ENCODE measurements around the gene ABI1.

Gene ABI1

DNA sequence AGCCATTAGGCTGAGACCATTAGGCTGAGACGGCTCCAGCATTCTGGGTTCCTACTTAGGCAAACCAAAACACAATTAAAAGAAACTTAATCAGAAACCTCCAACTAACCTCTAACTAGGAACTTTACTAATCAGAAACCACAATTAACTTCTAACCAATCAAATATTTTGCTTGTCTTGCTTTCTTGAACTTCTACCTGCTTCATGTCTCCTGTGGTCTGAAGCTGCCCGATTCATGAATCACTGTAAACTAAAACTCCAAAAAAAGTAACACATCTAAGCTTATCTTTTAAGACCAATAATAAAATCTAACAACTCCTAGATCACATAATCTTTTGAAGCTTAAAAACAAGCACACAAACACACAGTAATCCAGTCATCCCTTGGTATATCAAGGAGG lies 87.1 kb downstream of the ABI1 start:
- TF ChIP-seq CREB1 (IDR thresholded peaks at IDR 0.05; ENCODE audit: low read depth) (no peak), EP300 (IDR thresholded peaks at IDR 0.05; ENCODE audit: borderline replicate concordance) (no peak), ZBTB7A (IDR thresholded peaks at IDR 0.05; ENCODE audit: low read depth) (no peak), FOXM1 (IDR thresholded peaks at IDR 0.05; ENCODE audit: borderline replicate concordance, low read depth) (no peak), YY1 (IDR thresholded peaks at IDR 0.05; ENCODE audit: low read depth) (no peak)
- TF ChIP-seq, protein P1, sequence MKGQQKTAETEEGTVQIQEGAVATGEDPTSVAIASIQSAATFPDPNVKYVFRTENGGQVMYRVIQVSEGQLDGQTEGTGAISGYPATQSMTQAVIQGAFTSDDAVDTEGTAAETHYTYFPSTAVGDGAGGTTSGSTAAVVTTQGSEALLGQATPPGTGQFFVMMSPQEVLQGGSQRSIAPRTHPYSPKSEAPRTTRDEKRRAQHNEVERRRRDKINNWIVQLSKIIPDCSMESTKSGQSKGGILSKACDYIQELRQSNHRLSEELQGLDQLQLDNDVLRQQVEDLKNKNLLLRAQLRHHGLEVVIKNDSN (IDR thresholded peaks at IDR 0.05), result no peak

DNA sequence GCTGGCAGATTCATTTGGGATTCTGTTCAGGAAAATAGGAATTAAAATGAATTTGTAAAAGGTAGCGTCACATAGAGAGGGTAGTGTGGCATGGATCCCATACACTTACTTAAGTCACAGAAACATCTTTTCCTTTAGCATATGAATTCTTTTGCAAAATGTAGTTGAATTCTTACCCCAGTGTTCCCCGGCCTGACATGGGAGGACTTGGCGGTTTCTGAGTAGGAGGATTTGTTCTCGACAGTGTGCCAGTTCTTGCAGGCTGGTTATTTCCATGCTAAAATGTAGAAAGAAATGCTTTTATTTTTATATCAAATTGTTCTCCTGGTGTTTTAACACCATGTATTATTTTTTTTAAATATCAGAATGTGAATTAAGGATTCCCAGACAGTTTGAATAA lies 90.7 kb downstream of the ABI1 start:
- no peak for TF ChIP-seq TCF12 (IDR thresholded peaks at IDR 0.05; ENCODE audit: low read depth)
- TF ChIP-seq, protein P2, sequence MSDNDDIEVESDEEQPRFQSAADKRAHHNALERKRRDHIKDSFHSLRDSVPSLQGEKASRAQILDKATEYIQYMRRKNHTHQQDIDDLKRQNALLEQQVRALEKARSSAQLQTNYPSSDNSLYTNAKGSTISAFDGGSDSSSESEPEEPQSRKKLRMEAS (IDR thresholded peaks at IDR 0.05), result no peak

DNA sequence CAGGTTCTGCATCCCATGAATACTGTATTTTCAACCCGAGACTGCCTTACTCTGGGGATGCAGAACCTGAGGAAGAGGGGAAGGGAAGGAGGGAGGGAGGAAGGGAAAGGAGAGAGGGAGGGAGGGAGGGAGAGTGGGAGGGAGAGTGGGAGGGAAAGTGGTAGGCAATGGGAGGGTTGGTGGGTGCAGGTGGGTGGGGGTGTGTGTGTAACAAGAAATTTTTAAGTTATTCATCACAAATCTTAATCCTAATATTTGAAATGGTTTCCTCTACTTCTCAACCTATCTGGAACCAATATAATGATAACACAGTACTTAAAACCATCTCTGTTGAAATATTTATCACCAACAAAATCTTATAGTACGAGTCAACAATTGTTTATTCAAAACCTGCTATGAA lies 95.2 kb downstream of the ABI1 start:
- TF ChIP-seq, protein P3, sequence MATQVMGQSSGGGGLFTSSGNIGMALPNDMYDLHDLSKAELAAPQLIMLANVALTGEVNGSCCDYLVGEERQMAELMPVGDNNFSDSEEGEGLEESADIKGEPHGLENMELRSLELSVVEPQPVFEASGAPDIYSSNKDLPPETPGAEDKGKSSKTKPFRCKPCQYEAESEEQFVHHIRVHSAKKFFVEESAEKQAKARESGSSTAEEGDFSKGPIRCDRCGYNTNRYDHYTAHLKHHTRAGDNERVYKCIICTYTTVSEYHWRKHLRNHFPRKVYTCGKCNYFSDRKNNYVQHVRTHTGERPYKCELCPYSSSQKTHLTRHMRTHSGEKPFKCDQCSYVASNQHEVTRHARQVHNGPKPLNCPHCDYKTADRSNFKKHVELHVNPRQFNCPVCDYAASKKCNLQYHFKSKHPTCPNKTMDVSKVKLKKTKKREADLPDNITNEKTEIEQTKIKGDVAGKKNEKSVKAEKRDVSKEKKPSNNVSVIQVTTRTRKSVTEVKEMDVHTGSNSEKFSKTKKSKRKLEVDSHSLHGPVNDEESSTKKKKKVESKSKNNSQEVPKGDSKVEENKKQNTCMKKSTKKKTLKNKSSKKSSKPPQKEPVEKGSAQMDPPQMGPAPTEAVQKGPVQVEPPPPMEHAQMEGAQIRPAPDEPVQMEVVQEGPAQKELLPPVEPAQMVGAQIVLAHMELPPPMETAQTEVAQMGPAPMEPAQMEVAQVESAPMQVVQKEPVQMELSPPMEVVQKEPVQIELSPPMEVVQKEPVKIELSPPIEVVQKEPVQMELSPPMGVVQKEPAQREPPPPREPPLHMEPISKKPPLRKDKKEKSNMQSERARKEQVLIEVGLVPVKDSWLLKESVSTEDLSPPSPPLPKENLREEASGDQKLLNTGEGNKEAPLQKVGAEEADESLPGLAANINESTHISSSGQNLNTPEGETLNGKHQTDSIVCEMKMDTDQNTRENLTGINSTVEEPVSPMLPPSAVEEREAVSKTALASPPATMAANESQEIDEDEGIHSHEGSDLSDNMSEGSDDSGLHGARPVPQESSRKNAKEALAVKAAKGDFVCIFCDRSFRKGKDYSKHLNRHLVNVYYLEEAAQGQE (IDR thresholded peaks at IDR 0.05; ENCODE audit: low read depth), result no peak
- TF ChIP-seq CEBPB (IDR thresholded peaks at IDR 0.05) (no peak), TAF1 (IDR thresholded peaks at IDR 0.05; ENCODE audit: low read depth) (no peak), EP300 (IDR thresholded peaks at IDR 0.05; ENCODE audit: borderline replicate concordance) (no peak), EGR1 (IDR thresholded peaks at IDR 0.05) (no peak), RAD21 (IDR thresholded peaks at IDR 0.05; ENCODE audit: low read depth) (no peak), CREB1 (IDR thresholded peaks at IDR 0.05; ENCODE audit: low read depth) (no peak), TCF12 (IDR thresholded peaks at IDR 0.05; ENCODE audit: low read depth) (no peak), TEAD4 (IDR thresholded peaks at IDR 0.05) (no peak), FOXM1 (IDR thresholded peaks at IDR 0.05; ENCODE audit: borderline replicate concordance, low read depth) (no peak), NFIC (IDR thresholded peaks at IDR 0.05) (no peak), YY1 (IDR thresholded peaks at IDR 0.05; ENCODE audit: low read depth) (no peak), ZBTB7A (IDR thresholded peaks at IDR 0.05; ENCODE audit: low read depth) (no peak)
- TF ChIP-seq, protein P2 (IDR thresholded peaks at IDR 0.05), result no peak
- TF ChIP-seq, protein P1 (IDR thresholded peaks at IDR 0.05), result no peak

DNA sequence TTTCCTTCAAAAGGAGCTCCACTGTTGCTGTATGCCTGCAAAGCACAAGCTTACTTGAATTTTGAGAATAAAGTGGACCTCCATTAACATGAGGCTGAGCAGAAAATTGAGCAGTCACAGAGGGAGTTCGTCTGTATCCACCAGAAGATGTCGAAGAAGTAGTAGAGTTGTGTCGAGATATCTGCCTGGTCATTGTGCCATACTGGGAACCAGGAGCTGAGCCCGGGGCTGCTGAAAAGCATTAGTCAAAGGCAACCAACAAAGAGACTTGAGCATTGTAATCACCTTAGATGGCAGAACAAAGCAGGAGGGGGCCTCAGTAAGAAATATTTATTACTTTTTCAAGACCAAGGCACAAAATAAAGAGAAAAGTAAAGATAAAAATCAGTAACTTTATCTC lies 101.8 kb downstream of the ABI1 start:
- TF ChIP-seq, protein P1 (IDR thresholded peaks at IDR 0.05), result no peak
- TF ChIP-seq, protein P3 (IDR thresholded peaks at IDR 0.05; ENCODE audit: low read depth), result no peak
- TF ChIP-seq CREB1 (IDR thresholded peaks at IDR 0.05; ENCODE audit: low read depth), result no peak
- TF ChIP-seq NFIC (IDR thresholded peaks at IDR 0.05), result no peak
- TF ChIP-seq YY1 (IDR thresholded peaks at IDR 0.05; ENCODE audit: low read depth), result no peak
- no peak for TF ChIP-seq RAD21 (IDR thresholded peaks at IDR 0.05; ENCODE audit: low read depth)
- TF ChIP-seq ZBTB7A (IDR thresholded peaks at IDR 0.05; ENCODE audit: low read depth), result no peak
- TF ChIP-seq TCF12 (IDR thresholded peaks at IDR 0.05; ENCODE audit: low read depth), result no peak
- no peak for TF ChIP-seq EGR1 (IDR thresholded peaks at IDR 0.05)
- TF ChIP-seq TAF1 (IDR thresholded peaks at IDR 0.05; ENCODE audit: low read depth), result no peak
- TF ChIP-seq TEAD4 (IDR thresholded peaks at IDR 0.05), result no peak
- TF ChIP-seq CEBPB (IDR thresholded peaks at IDR 0.05), result no peak
- no peak for TF ChIP-seq FOXM1 (IDR thresholded peaks at IDR 0.05; ENCODE audit: borderline replicate concordance, low read depth)
- no peak for TF ChIP-seq EP300 (IDR thresholded peaks at IDR 0.05; ENCODE audit: borderline replicate concordance)
- TF ChIP-seq, protein P2 (IDR thresholded peaks at IDR 0.05), result no peak

DNA sequence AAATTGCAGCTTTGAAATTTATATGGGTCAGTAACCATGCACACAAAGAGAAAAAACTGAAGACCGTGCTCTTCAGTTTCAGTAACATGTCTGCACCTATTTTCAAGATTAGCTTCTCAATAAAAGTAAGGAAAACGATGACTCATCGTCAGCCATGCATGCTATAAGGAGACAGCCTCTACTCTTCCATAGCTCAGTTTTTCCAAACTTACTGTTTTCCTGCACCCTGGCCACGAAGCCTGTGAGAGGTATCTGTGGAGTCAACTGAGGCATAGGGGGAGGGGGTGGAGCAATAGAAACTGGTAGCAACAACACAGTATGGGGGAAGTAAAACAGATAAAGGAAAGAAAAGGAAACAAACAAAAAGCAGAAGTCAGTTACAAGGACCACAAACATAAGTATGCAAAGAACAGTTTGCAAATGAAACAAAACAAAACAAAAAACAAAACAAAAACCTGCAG lies 105.3 kb downstream of the ABI1 start:
- no peak for TF ChIP-seq CREB1 (IDR thresholded peaks at IDR 0.05; ENCODE audit: low read depth)
- TF ChIP-seq, protein P3 (IDR thresholded peaks at IDR 0.05; ENCODE audit: low read depth), result no peak
- TF ChIP-seq ZBTB7A (IDR thresholded peaks at IDR 0.05; ENCODE audit: low read depth), result no peak
- TF ChIP-seq RAD21 (IDR thresholded peaks at IDR 0.05; ENCODE audit: low read depth), result peak; percentile 6; the same call in 1 of the 2 replicates
- TF ChIP-seq, protein P2 (IDR thresholded peaks at IDR 0.05), result 0 out of 2 replicates have a peak, but pooled peaks have one; percentile 11
- no peak for TF ChIP-seq EP300 (IDR thresholded peaks at IDR 0.05; ENCODE audit: borderline replicate concordance)
- TF ChIP-seq FOXM1 (IDR thresholded peaks at IDR 0.05; ENCODE audit: borderline replicate concordance, low read depth), result no peak
